Measurements from ENCODE around the gene SCG3. TPM values are rescaled to one million over a fixed set of nuclear protein-coding genes. Genes with fewer than 3 reads are reported as not detected.
A peak's percentile ranks its signal among the peaks of the same experiment; 100 is the strongest.

SCG3 gene
- total and polyA plus RNA-seq, 7 donors: under 0.01 to 2.1 (median 1.2) TPM

- WGBS, 2 donors: 58 to 89% methylated on average over 4 of the region's 4 CpGs
- H3K27ac ChIP-seq: no peak overlapping the region
These were observed 74.5 kb downstream of the SCG3 start for GRCh38 chr15:51755790-51756189.

GRCh38 chr15:51756482-51756881 lies 75.2 kb downstream of the SCG3 start:
- Histone ChIP-seq H3K27ac (peak overlapping the region in 1 of 4 donors; percentile 14), H3K4me3 (no peak overlapping the region), H3K9me3 (no peaks in the 10 kb centered on the region), H3K27me3 (no peaks in the 10 kb centered on the region), H3K36me3 (no peaks in the 10 kb centered on the region), H3K4me1 (peaks cover 0 to 48% (median 35%) of the 10 kb centered on the region in 4 donors)
- no peak for DNase-seq
- intact Hi-C loops (cut with DNase I): no loop called here
- TF ChIP-seq EP300 (IDR thresholded peaks at IDR 0.05): no peak
- TF ChIP-seq POLR2A (IDR thresholded peaks at IDR 0.05): no peak
- TF ChIP-seq CTCF (IDR thresholded peaks at IDR 0.05): no peak
- TF ChIP-seq POLR2AphosphoS5 (IDR thresholded peaks at IDR 0.05): no peak
- 78 to 87% methylated on average over 4 of the region's 4 CpGs for WGBS, 2 donors

More at GRCh38 chr15:51755790-51756189, 74.5 kb downstream of the SCG3 start:
- H3K9me3 ChIP-seq: no peaks in the 10 kb centered on the region
- H3K36me3 ChIP-seq: no peaks in the 10 kb centered on the region
- H3K27me3 ChIP-seq: no peaks in the 10 kb centered on the region
- no peak for DNase-seq
- TF ChIP-seq POLR2AphosphoS5 (IDR thresholded peaks at IDR 0.05) (no peak), POLR2A (IDR thresholded peaks at IDR 0.05) (no peak), EP300 (IDR thresholded peaks at IDR 0.05) (no peak), CTCF (IDR thresholded peaks at IDR 0.05) (no peak)
- intact Hi-C loops (cut with DNase I): no loop called here
- H3K4me3 ChIP-seq: no peak overlapping the region
- peaks cover 0 to 52% (median 37%) of the 10 kb centered on the region in 4 donors for H3K4me1 ChIP-seq

GRCh38 chr15:51757450-51757849 lies 76.1 kb downstream of the SCG3 start:
- H3K27me3 ChIP-seq: no peaks in the 10 kb centered on the region
- no peak for DNase-seq
- WGBS, 2 donors: 91 to 95% methylated on average over 2 of the region's 2 CpGs
- intact Hi-C loops (cut with DNase I): no loop called here
- H3K4me3 ChIP-seq: no peak overlapping the region
- no peaks in the 10 kb centered on the region for H3K9me3 ChIP-seq
- TF ChIP-seq CTCF (IDR thresholded peaks at IDR 0.05) (no peak), POLR2AphosphoS5 (IDR thresholded peaks at IDR 0.05) (no peak), EP300 (IDR thresholded peaks at IDR 0.05) (no peak), POLR2A (IDR thresholded peaks at IDR 0.05) (no peak)
- H3K36me3 ChIP-seq: no peaks in the 10 kb centered on the region
- H3K4me1 ChIP-seq: peaks cover 0 to 43% (median 31%) of the 10 kb centered on the region in 4 donors
- H3K27ac ChIP-seq: peak overlapping the region in 2 of 4 donors; percentile 12 to 73

- DNase-seq: peak; percentile 87
- WGBS, 2 donors: 60 to 65% methylated on average over 1 of the region's 1 CpG
- peak overlapping the region; percentile 15 to 74 (median 63) for H3K27ac ChIP-seq
These were observed 77.3 kb downstream of the SCG3 start for GRCh38 chr15:51758645-51759044.

More at GRCh38 chr15:51758645-51759044, 77.3 kb downstream of the SCG3 start:
- Histone ChIP-seq H3K36me3 (no peaks in the 10 kb centered on the region), H3K9me3 (no peaks in the 10 kb centered on the region), H3K27me3 (no peaks in the 10 kb centered on the region), H3K4me3 (no peak overlapping the region), H3K4me1 (peaks cover 0 to 38% (median 26%) of the 10 kb centered on the region in 4 donors)
- TF ChIP-seq EP300 (IDR thresholded peaks at IDR 0.05) (no peak), POLR2AphosphoS5 (IDR thresholded peaks at IDR 0.05) (peak in 3 of 4 donors; percentile 16 to 52 (median 45)), CTCF (IDR thresholded peaks at IDR 0.05) (no peak), POLR2A (IDR thresholded peaks at IDR 0.05) (no peak)
- intact Hi-C loops (cut with DNase I): no loop called here
